DND-41 (cell line): ENCODE results near the gene CAVIN2.

ENCODE experiments used
- ATAC-seq: fragments of 200-7000 bp; cut with Tn5 transposase; 3 replicates; pipeline ENCODE4 v1.9.1; 2021; ENCODE audit warnings: low read depth; ENCODE audit not compliant: insufficient read depth
- DNase-seq: peaks from one replicate; pipeline ENCODE4 v3.0.0-alpha.2; 2020
- H2AFZ ChIP-seq: 2 replicates; pipeline ENCODE4 v1.6.0; 2012; ENCODE audit warnings: low read depth, low read length
- H3K27ac ChIP-seq: 2 replicates; pipeline ENCODE4 v1.5.1; 2012; ENCODE audit warnings: low read length, inconsistent platforms
- H3K27me3 ChIP-seq: fragments of 200-600 bp; sonication (generic); 2 replicates; pipeline ENCODE4 v1.6.0; 2012; ENCODE audit warnings: low read length, mild to moderate bottlenecking, inconsistent platforms; ENCODE audit not compliant: insufficient read depth, poor library complexity
- H3K36me3 ChIP-seq: 2 replicates; pipeline ENCODE4 v1.5.1; 2012; ENCODE audit warnings: low read length, inconsistent platforms; ENCODE audit not compliant: insufficient read depth
- H3K4me1 ChIP-seq: 2 replicates; pipeline ENCODE4 v1.5.1; 2012; ENCODE audit warnings: mild to moderate bottlenecking, low read length; ENCODE audit not compliant: insufficient read depth
- H3K4me2 ChIP-seq: 2 replicates; pipeline ENCODE4 v1.6.0; 2012; ENCODE audit warnings: mild to moderate bottlenecking, moderate library complexity, low read length, inconsistent platforms; ENCODE audit not compliant: insufficient read depth
- H3K4me3 ChIP-seq, 2 experiments: fragments of 200-600 bp in 1 of 2; shearing (Covaris generic) in 1 of 2; 2 replicates each; pipeline ENCODE4 v1.5.1; 2012 to 2016; ENCODE audit warnings: inconsistent platforms in 2 of 2, low read length in 2 of 2, mild to moderate bottlenecking in 2 of 2, low read depth in 1 of 2, moderate library complexity in 1 of 2
- H3K79me2 ChIP-seq: 2 replicates; pipeline ENCODE4 v1.6.0; 2012; ENCODE audit warnings: low read length, inconsistent platforms; ENCODE audit not compliant: insufficient read depth
- H3K9ac ChIP-seq: 2 replicates; pipeline ENCODE4 v1.6.0; 2012; ENCODE audit warnings: low read depth, mild to moderate bottlenecking, inconsistent platforms, low read length, moderate library complexity
- H3K9me3 ChIP-seq: 2 replicates; pipeline ENCODE4 v1.5.1; 2012; ENCODE audit warnings: low read length, moderate library complexity, mild to moderate bottlenecking, inconsistent platforms; ENCODE audit not compliant: insufficient read depth, severe bottlenecking
- H4K20me1 ChIP-seq: 2 replicates; pipeline ENCODE4 v1.6.0; 2012; ENCODE audit warnings: low read length; ENCODE audit not compliant: insufficient read depth
- EZH2 ChIP-seq: IDR thresholded peaks from 3 replicates; pipeline ENCODE4 v1.6.1; 2012; ENCODE audit warnings: borderline replicate concordance, low read depth, mild to moderate bottlenecking, moderate library complexity, low read length, inconsistent platforms; ENCODE audit not compliant: severe bottlenecking
- TF ChIP-seq, protein P1 (sequence below): IDR thresholded peaks from 2 replicates; pipeline ENCODE4 v1.5.1; 2012; ENCODE audit warnings: borderline replicate concordance, low read length, moderate library complexity, mild to moderate bottlenecking; ENCODE audit not compliant: poor library complexity, severe bottlenecking; ENCODE audit errors: extremely low read depth

The CAVIN2 gene

DNA sequence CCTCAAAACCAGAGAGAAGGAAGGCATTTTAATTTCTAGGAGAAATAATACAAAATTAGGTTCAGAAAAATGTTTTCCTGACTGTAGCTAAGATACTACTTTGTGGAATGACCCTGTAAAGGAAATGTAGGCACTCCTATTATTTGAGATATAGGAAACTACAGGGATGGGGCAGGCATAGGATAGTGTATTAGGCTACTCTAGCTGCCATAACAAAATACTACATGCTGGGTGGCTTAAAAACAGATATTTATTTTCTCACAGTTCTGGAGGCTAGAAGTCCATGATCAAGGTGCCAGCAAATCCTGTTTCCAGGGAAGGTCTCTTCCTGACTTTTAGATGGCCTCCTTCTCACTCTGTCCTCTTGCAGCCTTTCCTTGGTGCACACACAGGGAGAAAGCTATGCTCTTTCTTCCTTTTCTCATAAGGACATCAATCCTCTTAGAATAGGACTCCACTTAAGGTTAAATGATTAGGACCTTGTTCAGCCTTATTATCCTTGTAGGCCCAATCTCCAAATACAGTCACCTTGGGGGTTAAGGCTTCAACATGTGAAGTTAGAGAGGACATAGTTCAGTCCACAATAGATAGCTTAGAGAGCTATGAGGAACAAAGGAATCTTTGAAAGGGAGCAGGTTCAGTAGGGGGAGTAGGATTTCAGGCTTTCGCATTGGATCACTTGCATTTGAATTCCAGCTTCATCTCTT is 14.0 kb upstream of the CAVIN2 start:
- Histone ChIP-seq H4K20me1 (no peaks in the 10 kb centered on the region), H3K36me3 (no peaks in the 10 kb centered on the region), H3K9ac (no peak overlapping the region), H3K4me1 (no peaks in the 10 kb centered on the region), H2AFZ (no peak overlapping the region), H3K79me2 (no peaks in the 10 kb centered on the region), H3K9me3 (no peaks in the 10 kb centered on the region), H3K27ac (no peak overlapping the region), H3K4me3 (no peak overlapping the region), H3K4me2 (no peak overlapping the region), H3K27me3 (no peaks in the 10 kb centered on the region)
- TF ChIP-seq, protein P1, sequence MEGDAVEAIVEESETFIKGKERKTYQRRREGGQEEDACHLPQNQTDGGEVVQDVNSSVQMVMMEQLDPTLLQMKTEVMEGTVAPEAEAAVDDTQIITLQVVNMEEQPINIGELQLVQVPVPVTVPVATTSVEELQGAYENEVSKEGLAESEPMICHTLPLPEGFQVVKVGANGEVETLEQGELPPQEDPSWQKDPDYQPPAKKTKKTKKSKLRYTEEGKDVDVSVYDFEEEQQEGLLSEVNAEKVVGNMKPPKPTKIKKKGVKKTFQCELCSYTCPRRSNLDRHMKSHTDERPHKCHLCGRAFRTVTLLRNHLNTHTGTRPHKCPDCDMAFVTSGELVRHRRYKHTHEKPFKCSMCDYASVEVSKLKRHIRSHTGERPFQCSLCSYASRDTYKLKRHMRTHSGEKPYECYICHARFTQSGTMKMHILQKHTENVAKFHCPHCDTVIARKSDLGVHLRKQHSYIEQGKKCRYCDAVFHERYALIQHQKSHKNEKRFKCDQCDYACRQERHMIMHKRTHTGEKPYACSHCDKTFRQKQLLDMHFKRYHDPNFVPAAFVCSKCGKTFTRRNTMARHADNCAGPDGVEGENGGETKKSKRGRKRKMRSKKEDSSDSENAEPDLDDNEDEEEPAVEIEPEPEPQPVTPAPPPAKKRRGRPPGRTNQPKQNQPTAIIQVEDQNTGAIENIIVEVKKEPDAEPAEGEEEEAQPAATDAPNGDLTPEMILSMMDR, result no peak
- TF ChIP-seq EZH2, result no peak
- no peak for ATAC-seq
- no peak for DNase-seq

DNA sequence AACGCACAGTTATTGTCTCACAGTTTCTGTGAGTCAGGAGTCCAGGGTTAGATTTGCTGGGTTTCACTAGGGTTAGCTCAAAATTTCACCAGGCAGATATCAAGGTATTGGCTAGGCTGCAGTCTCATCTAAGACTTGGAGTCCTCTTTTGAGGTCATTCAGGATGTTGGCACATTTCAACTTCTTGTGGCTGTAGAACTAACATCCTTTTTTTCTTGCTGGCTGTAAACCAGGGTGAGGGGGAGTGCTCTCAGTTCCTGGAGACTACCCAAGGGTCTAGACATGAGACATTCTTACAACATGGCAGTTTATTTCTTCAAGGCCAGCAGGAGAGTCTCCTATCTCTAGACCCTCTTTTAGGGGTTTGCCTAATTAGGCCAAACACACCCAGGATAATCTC is 12.8 kb upstream of the CAVIN2 start:
- no peaks in the 10 kb centered on the region for H3K9me3 ChIP-seq
- H3K27me3 ChIP-seq, result no peaks in the 10 kb centered on the region
- no peak overlapping the region for H3K9ac ChIP-seq
- no peaks in the 10 kb centered on the region for H4K20me1 ChIP-seq
- no peak for ATAC-seq
- no peak overlapping the region for H3K4me2 ChIP-seq
- no peak for DNase-seq
- no peaks in the 10 kb centered on the region for H3K79me2 ChIP-seq
- TF ChIP-seq EZH2, result no peak
- TF ChIP-seq, protein P1, result no peak
- no peak overlapping the region for H3K4me3 ChIP-seq
- no peak overlapping the region for H3K27ac ChIP-seq
- H3K4me1 ChIP-seq, result no peaks in the 10 kb centered on the region
- H3K36me3 ChIP-seq, result no peaks in the 10 kb centered on the region
- H2AFZ ChIP-seq, result no peak overlapping the region

DNA sequence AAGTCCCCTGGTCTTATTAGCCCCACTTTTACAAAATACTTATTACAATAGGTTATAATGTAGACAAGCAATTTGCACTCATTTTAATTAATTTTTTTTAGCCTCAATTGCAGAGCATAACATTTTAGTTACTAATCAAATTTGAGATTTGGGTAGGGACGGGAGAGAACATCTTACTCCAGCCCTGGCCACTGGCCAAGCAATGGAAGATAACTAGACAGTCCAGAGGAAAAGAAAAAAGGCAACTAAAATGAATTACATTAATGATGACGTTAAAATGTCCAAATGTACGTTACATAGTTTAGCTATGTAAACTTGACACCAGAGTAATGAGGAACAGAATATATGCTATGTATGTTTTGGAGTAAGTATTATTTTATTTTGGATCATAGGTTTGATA is 11.0 kb upstream of the CAVIN2 start:
- Histone ChIP-seq H4K20me1 (no peaks in the 10 kb centered on the region), H3K9me3 (no peaks in the 10 kb centered on the region), H3K27me3 (no peaks in the 10 kb centered on the region), H3K9ac (no peak overlapping the region), H3K4me2 (no peak overlapping the region), H3K4me1 (no peaks in the 10 kb centered on the region), H3K4me3 (no peak overlapping the region), H3K79me2 (no peaks in the 10 kb centered on the region), H3K36me3 (no peaks in the 10 kb centered on the region), H3K27ac (no peak overlapping the region), H2AFZ (no peak overlapping the region)
- ATAC-seq, result no peak
- TF ChIP-seq, protein P1, result no peak
- no peak for TF ChIP-seq EZH2
- no peak for DNase-seq
